Measurements from ENCODE around the gene ABHD3. TPM values are rescaled to one million over a fixed set of nuclear protein-coding genes. Genes with fewer than 3 reads are reported as not detected.
A peak's percentile ranks its signal among the peaks of the same experiment; 100 is the strongest.
"Not testable (repeated sequence)": the region's sequence is repeated elsewhere in the genome, so short reads cannot be mapped to it uniquely, and the experiment has no call there.

The ABHD3 gene
- polyA plus RNA-seq (2013, experiment 1 of 2; ENCODE audit: insufficient read length), result 3.8 TPM
- polyA plus RNA-seq (2013, experiment 2 of 2; ENCODE audit: insufficient read length), result 3.4 TPM

GRCh38 chr18:21704603-21705364 is at the start of gene ABHD3:
Gene ABHD3, minus strand, starts transcription at chr18:21704774. Its CDS starts 109 bp downstream, at chr18:21704665.
- peak; percentile 88 for DNase-seq

GRCh38 chr18:21747764-21748693 is 43.5 kb upstream of the ABHD3 start:
- no peak for DNase-seq

GRCh38 chr18:21747268-21747667 is 42.7 kb upstream of the ABHD3 start:
- no peak for DNase-seq

GRCh38 chr18:21745231-21745630 is 40.7 kb upstream of the ABHD3 start:
- no peak for DNase-seq

GRCh38 chr18:21743166-21743832 is 38.7 kb upstream of the ABHD3 start:
- DNase-seq, result no peak

- DNase-seq, result no peak
Measured at GRCh38 chr18:21742315-21742687, 37.7 kb upstream of the ABHD3 start.

GRCh38 chr18:21741562-21742314 is 37.2 kb upstream of the ABHD3 start:
- peak; percentile 4 for DNase-seq

- DNase-seq, result no peak
Measured at GRCh38 chr18:21741312-21741561, 36.7 kb upstream of the ABHD3 start.

GRCh38 chr18:21740538-21741311 is 36.2 kb upstream of the ABHD3 start, which contains the start of gene MIB1:
Gene MIB1, plus strand, starts transcription at chr18:21740792. Its CDS starts 792 bp downstream, at chr18:21741584.
- DNase-seq, result peak; percentile 98

- no peak for DNase-seq
Measured at GRCh38 chr18:21739604-21740537, 35.3 kb upstream of the ABHD3 start.

GRCh38 chr18:21736926-21737325 is 32.4 kb upstream of the ABHD3 start:
- not testable (repeated sequence) for DNase-seq

GRCh38 chr18:21735452-21736015 is 31.0 kb upstream of the ABHD3 start:
- peak; percentile 6 for DNase-seq

- no peak for DNase-seq
Measured at GRCh38 chr18:21733011-21733410, 28.4 kb upstream of the ABHD3 start.

- no peak for DNase-seq
Measured at GRCh38 chr18:21727702-21728101, 23.1 kb upstream of the ABHD3 start.

GRCh38 chr18:21725201-21725600 is 20.6 kb upstream of the ABHD3 start:
- no peak for DNase-seq

- DNase-seq, result no peak
Measured at GRCh38 chr18:21722687-21723086, 18.1 kb upstream of the ABHD3 start.

GRCh38 chr18:21714474-21714873 is 9.9 kb upstream of the ABHD3 start:
- no peak for DNase-seq

- DNase-seq, result not testable (repeated sequence)
Measured at GRCh38 chr18:21707130-21707529, 2.6 kb upstream of the ABHD3 start.

- DNase-seq, result no peak
Measured at GRCh38 chr18:21706386-21706865, 1.9 kb upstream of the ABHD3 start.

Data from fibroblast of skin of abdomen (primary cell).